Lower lobe of right lung (tissue), 2 donors: Measurements from ENCODE around the gene CHD2. TPM values are rescaled to one million over a fixed set of nuclear protein-coding genes. Genes with fewer than 3 reads are reported as not detected.

Experiments
- ATAC-seq, 2 donors: fragments of 200-7000 bp; cut with Tn5 transposase; one replicate each; pipeline ENCODE4 v1.9.1; 2020 to 2022; ENCODE audit warnings: mild to moderate bottlenecking in 2 of 2, moderate library complexity in 2 of 2
- DNase-seq: peaks from one replicate; pipeline ENCODE4 v3.0.0-alpha.2; 2020
- H3K27ac ChIP-seq: fragments of 200-600 bp; one replicate; pipeline ENCODE4 v1.8.0; 2022
- H3K27me3 ChIP-seq: fragments of 200-600 bp; one replicate; pipeline ENCODE4 v1.8.0; 2022; ENCODE audit warnings: low read depth
- H3K36me3 ChIP-seq: fragments of 200-600 bp; one replicate; pipeline ENCODE4 v1.8.0; 2022; ENCODE audit warnings: mild to moderate bottlenecking
- H3K4me1 ChIP-seq: fragments of 200-600 bp; one replicate; pipeline ENCODE4 v1.8.0; 2022
- H3K4me3 ChIP-seq: fragments of 200-600 bp; one replicate; pipeline ENCODE4 v1.8.0; 2022; ENCODE audit warnings: mild to moderate bottlenecking
- H3K9me3 ChIP-seq: fragments of 200-600 bp; one replicate; pipeline ENCODE4 v1.8.0; 2022
- intact Hi-C: fragments of 100-400 bp; cut with DNase I; formaldehyde crosslinking; loops from one replicate; pipeline ENCODE4 v1.11.0; 2022
- total RNA-seq: library from RNA; stranded (reverse); fragmentation: NEBNext Ultra II Directional; extraction: Animal tissue kit (Norgen Biotek cat#: 25700); gene quantifications from one replicate; pipeline ENCODE4 v1.2.1, GENCODE V29; 2021
- TF ChIP-seq, protein P1 (sequence below): fragments of 200-600 bp; IDR thresholded peaks from one replicate; pipeline ENCODE4 v1.8.0; 2022; ENCODE audit warnings: antibody characterized with exemption, mild to moderate bottlenecking
- donor health status: DM: no; HTN: yes; CAD: no; lungs with severe emphysema.

The CHD2 gene
- total RNA-seq, 1 donor from 2014 or later = 158 TPM

DNA sequence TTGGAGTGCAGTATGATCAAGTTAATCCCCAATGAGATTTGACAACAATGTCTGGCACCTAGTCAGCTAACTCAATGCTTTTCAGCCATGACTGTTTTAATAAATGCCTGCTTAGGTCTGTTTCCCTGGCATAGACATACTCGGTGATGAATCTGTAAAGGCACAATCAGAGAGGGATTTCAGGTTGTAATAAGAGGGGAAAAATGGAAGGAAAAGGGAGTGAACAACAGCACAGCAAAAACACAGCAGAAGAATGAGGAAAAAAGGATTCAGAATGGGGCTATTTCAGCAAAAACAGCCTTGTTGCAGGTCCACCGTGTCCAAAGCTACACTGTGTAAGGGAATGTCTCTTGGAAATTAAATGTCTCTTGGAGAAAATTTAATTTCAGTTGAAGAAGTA, 19.3 kb upstream of the CHD2 start:
- Histone ChIP-seq H3K9me3 (no peaks in the 10 kb centered on the region), H3K4me1 (peaks cover 18% of the 10 kb centered on the region), H3K4me3 (no peak overlapping the region), H3K36me3 (peaks cover 5% of the 10 kb centered on the region), H3K27me3 (no peaks in the 10 kb centered on the region), H3K27ac (peak overlapping the region; percentile 90)
- intact Hi-C loops = no loop called here
- TF ChIP-seq, protein P1, sequence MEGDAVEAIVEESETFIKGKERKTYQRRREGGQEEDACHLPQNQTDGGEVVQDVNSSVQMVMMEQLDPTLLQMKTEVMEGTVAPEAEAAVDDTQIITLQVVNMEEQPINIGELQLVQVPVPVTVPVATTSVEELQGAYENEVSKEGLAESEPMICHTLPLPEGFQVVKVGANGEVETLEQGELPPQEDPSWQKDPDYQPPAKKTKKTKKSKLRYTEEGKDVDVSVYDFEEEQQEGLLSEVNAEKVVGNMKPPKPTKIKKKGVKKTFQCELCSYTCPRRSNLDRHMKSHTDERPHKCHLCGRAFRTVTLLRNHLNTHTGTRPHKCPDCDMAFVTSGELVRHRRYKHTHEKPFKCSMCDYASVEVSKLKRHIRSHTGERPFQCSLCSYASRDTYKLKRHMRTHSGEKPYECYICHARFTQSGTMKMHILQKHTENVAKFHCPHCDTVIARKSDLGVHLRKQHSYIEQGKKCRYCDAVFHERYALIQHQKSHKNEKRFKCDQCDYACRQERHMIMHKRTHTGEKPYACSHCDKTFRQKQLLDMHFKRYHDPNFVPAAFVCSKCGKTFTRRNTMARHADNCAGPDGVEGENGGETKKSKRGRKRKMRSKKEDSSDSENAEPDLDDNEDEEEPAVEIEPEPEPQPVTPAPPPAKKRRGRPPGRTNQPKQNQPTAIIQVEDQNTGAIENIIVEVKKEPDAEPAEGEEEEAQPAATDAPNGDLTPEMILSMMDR = no peak
- DNase-seq (no peak), ATAC-seq (no peak)

DNA sequence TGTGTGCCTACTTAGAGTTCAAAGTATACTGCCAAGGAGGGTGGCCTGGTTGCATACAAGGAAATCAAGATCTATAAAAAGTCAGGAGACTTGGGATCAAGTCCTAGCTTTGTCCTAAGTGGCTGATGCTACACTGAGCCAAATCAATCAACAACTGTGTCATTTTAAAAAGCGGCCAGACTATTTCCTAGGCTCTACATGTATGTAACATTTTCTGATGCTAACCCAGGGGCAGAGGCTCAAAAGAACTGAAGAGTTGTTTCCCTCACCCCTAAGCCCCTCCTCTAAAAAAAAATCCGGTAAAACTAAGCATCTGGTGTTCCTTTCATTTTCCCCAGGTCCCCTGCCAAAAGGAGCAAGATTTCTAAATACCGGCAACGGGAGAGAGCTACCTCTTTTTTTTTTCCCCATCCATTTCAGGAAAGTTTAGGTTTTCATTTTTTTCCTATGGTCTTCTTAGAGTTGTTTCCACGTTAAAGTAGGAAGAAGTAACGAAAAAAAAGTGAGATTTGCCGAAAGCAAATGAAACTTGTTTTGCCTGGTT, 18.8 kb upstream of the CHD2 start:
- Histone ChIP-seq H3K27ac (peak overlapping the region; percentile 90), H3K36me3 (peaks cover 10% of the 10 kb centered on the region), H3K4me3 (peak overlapping the region; percentile 51), H3K9me3 (no peaks in the 10 kb centered on the region), H3K4me1 (peaks cover 23% of the 10 kb centered on the region), H3K27me3 (no peaks in the 10 kb centered on the region)
- TF ChIP-seq, protein P1 = no peak
- no peak for DNase-seq
- intact Hi-C loops = no loop called here
- ATAC-seq = peak in 1 of 2 donors; percentile 1

DNA sequence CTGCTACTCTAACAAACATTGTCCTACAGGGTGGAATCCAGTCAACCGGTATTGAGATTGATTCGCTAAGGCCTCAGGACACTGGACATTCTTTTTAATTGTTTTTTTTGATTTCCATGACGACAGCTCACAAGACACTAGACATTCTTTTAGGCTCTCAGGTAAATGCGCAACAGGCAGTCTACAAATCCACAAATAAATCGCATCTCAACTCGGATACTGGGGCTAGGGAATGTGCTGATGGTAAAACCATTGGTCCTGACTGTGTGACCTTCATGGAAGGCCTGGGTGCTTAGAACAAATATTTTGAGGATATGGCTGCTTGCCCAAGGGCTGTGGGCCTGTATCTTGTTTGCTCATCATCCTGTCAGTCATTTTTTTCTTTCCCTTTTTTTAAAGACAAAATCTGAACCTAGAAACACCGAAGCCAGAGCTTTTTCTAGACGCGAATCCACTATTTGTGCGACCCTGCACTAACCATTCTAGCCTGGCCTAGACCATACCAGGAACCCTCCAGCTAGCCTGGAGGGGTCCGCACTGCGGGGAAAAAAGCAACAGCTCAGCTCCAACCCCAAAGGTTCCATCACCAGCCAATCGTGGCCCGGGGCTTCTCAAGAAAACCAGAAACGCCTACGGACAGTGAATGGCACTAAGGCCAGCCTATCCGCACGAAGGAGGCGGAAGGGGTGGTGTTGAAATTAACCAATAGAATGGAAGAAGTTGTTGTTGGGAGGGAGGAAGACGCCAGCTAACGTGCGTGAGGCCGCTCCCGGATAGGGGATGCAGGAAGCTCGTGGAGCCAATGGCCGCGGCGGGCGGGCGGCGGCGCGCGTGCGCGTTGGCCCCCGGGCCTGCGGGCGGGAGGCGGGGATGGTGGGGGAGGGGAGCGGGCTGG, 18.1 kb upstream of the CHD2 start:
- H3K27ac ChIP-seq = peak overlapping the region; percentile 99
- H3K36me3 ChIP-seq = peaks cover 18% of the 10 kb centered on the region
- H3K4me1 ChIP-seq = peaks cover 31% of the 10 kb centered on the region
- intact Hi-C loops = no loop called here
- TF ChIP-seq, protein P1 = no peak
- DNase-seq (peak; percentile 98), ATAC-seq (peak; percentile 94 to 97)
- H3K9me3 ChIP-seq = no peaks in the 10 kb centered on the region
- H3K27me3 ChIP-seq = no peaks in the 10 kb centered on the region
- H3K4me3 ChIP-seq = peak overlapping the region; percentile 70

DNA sequence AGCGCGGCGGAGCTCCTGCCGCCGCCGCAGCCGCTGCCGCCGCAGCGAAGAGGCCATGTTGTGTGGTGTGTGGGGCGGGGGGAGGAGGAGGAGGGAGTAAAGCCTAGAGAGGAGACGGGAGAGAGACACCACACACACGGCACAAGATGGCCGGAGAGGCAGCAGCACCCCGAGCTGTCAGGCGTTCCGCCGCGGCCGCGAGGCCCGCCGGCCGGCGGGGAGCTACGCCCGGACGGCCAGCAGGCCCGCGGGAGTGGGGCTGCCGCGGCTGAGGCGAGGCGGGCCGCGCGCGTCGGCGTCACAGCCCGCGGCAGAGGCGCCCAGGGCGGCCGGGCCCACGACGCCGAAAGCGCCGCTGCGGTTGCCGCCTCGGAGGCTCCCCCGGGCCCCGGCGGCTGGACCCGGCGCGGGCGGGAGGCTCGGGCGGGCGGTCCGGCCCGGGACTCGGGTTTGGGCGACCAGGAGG, 17.4 kb upstream of the CHD2 start:
- Histone ChIP-seq H3K36me3 (peaks cover 25% of the 10 kb centered on the region), H3K27ac (peak overlapping the region; percentile 99), H3K4me3 (peak overlapping the region; percentile 70), H3K4me1 (peaks cover 38% of the 10 kb centered on the region), H3K27me3 (no peaks in the 10 kb centered on the region), H3K9me3 (no peaks in the 10 kb centered on the region)
- ATAC-seq = no peak
- TF ChIP-seq, protein P1 = no peak
- intact Hi-C loops = no loop called here
- DNase-seq = no peak

DNA sequence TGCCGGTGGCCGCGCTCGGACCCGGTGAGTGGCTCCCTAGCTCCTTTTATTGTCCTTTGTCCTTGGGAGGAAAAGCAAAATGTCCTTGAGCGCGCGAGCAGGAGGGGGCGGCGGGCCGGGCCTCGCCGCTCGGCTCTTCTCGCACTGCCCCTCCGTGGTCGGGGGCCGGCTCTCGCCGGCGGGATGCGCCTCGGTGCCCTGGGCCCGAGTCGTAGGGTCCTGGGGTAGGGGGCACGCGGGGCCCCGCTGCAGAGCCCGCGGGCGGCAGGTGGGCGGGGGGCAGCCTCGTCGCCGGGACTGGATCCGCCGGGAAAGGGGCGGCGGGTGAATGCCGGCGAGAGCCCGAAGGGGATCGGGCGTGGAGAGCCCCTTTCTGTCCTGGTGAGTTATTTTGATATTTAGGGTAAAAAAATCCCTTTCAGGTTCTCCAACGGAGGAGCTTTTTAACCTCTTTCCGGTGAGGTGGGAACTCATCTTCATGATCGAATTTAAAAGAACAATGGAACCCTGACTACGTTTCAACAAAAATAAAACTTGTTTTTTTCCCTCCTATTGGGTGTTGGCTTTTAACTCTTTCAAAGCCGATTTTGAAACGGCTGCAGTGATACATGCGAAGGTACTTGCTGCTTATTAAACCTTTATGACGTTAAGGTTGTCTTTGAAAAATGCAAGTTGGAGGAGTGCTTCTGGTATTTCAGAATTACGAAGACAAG, 16.8 kb upstream of the CHD2 start:
- peak in 1 of 2 donors; percentile 0 for ATAC-seq
- Histone ChIP-seq H3K27me3 (no peaks in the 10 kb centered on the region), H3K4me1 (peaks cover 44% of the 10 kb centered on the region), H3K36me3 (peaks cover 31% of the 10 kb centered on the region), H3K9me3 (no peaks in the 10 kb centered on the region), H3K4me3 (peak overlapping the region; percentile 70), H3K27ac (peak overlapping the region; percentile 99)
- TF ChIP-seq, protein P1 = no peak
- intact Hi-C loops = no loop called here
- DNase-seq = peak; percentile 58
